NAMALWA (cell line): ENCODE results near the gene SLC29A3.
A peak's percentile ranks its signal among the peaks of the same experiment; 100 is the strongest.

Experiments
- DNase-seq: peaks from one replicate; pipeline ENCODE4 v3.0.0-alpha.2; 2015; ENCODE audit warnings: low spot score

Gene SLC29A3

DNA sequence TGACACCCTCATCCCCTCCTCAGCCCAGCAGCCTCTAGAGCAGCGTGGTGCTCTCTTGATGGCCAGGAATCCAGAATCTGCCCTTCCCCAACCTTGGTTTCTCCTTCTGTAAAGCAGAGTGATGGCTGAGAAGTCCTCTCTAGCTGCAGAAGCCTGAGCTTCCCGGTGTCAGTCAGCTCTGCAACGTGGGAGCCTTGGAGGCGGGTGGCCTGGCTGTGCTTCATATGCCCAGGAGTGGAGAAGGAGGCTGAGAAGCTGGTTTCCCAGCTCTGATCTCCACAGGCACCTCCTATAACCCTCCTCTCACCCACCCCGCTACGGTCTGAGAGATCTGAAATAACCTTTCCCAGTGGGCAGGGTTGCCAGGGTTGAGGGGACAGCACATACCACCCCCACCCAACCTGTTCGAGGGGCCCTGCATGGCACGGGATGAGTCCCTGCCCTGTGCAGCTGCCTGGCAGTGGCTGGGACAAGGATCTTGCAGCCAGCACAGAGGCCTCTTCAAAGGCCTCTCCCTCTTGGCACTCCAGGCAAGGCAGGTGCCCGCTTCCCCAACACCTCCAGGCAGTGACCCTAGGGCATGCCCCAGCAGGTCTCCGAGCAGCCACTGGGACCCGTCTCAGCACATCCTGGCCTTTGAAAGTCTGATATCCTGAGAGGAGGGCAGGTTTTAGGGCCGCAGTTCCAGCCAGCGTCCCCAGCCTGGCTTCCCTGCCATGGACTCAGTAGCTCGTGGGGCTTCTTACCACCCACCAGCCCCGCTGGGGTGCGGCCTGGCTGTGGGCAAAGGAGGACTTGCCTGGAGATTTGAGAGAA is 18.3 kb upstream of the SLC29A3 start:
- no peak for DNase-seq

GRCh38 chr10:71301371-71301916 is 17.6 kb upstream of the SLC29A3 start:
- no peak for DNase-seq

DNA sequence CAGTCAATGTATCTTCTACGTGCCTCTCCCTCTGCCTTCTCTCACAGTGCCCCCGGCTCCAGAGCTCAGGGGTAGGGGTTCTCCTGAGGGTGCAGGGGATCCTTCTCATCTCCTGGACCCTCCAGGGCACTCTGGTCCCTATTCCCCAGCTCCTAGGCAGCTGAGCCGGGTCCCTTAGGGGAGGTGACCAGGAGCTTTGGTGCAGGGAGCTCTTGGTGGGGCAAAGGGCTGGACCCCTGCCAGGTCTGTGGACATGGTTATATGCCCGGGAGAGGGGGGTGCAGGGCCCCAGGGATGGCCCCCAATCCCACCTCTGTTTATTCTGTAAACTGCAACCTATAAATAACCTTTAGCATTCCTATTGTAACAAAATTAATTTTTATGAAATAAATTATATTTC is 16.6 kb upstream of the SLC29A3 start:
- no peak for DNase-seq

DNA sequence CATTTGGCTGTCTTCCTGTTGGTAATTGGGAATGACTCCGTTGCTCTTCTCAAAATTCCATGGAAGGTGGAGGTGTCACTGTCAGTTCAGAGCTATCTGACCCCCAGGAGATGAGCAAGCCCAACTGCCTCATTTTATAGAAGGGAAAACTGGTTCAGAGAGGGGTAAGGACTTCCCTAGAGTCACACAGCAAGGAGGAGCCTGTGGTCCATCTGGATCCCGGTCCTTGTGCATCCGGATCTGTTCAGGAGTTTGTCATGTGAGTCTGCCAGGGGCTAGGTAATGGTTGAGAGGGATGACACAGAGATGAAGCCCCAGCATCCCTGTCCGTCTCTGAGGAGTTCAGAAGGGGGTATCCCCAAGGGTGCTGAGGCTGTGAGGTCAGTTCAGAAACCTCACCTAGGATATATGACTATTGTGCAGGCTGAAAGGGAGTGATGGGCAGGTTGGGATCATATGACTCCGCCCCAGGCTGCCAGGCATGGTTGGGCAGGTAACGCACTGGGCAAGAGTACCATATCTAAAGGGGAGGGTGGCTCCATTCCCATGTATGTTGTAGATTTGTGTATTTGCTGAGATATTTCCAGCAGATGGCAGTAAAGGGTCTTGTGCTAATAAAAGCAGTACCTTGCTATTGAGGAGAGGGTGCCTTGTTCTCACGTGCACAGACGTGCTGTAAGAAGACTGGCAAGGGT is 16.0 kb upstream of the SLC29A3 start:
- DNase-seq, result peak; percentile 68

- no peak for DNase-seq
Observed at GRCh38 chr10:71303569-71303907, 15.5 kb upstream of the SLC29A3 start.

DNA sequence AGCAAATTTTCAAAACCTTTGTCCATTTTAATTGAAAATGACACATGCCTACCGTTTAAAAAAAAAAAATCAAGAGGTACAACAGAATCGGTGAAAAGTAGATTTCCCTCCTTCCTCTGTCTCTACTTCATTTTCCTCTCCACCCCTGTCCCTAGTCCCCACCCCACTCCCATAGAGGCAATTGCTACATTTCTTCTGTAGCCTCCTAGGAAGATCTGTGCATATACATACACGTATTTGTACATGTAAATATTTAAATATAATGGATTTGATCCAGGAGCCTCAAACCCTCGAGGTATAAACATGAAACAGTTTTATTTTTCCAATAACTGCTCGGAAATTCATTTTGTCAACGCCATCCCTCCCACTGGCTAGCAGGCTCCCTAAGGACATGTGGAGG is 14.1 kb upstream of the SLC29A3 start:
- no peak for DNase-seq

DNA sequence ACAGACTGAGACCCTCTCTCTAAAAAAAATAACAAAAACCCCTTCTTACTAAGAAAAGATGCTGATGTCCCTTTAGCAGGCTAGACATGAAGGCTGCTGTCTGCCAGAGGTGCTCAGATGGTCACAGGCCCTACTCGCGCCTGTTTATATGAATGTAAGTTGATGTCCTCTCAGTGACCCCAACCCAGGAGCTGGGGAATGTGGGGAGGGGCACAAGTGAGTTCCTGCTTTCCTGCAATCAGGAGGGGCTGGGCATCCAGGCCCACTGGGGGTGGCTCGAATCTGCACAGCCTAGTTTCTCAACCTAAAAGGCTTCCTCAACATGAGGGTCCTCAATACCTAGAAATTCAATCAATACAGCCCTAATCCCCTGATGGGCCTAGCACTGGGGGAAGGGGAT is 12.1 kb upstream of the SLC29A3 start:
- no peak for DNase-seq

GRCh38 chr10:71307469-71308085 is 11.5 kb upstream of the SLC29A3 start:
- no peak for DNase-seq

DNA sequence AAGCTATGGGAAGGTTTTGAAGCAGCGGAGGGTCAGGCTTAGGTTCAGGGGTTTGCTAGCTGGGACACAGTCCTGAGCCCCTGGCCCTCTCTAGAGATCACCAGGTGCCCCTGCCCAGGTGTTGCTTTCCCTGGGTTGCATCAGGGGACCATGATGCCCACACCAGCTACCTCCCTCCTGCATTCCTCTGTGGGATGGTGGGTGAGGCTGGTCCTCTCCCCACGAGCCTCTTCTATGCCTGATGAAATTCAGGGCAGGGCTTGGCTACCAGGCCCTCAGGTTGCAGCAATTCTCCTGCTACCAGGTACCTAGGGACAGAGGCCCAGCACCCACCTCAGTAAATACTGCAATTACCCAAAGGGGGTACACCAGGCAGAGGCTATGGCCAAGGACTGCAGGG is 10.8 kb upstream of the SLC29A3 start:
- DNase-seq, result no peak

DNA sequence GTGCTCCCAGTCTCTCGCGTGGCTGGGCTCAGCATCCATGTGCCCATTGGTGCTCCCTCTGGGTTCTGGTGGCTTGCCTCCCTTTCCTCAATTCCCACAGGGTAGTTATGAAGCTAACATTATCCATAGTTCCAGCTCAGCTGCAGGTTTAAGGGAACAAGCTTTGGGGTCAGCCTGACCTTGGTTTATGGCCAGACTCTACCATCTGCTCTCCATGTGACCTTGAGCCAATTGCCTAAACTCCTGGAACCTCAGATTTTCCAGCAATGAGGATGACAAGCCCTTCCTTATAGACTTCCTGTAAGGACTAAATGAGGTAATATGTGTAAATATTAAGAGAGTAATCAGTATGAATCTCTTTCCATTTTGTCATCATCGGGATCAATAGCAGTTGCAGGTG is 10.1 kb upstream of the SLC29A3 start:
- no peak for DNase-seq

- no peak for DNase-seq
Observed at GRCh38 chr10:71309919-71310318, 9.1 kb upstream of the SLC29A3 start.

GRCh38 chr10:71312220-71312619 is 6.8 kb upstream of the SLC29A3 start:
- DNase-seq, result no peak

GRCh38 chr10:71312811-71313789 is 6.0 kb upstream of the SLC29A3 start:
- no peak for DNase-seq

- DNase-seq, result peak; percentile 39
Observed at GRCh38 chr10:71314028-71314693, 4.9 kb upstream of the SLC29A3 start.

GRCh38 chr10:71314694-71315225 is 4.3 kb upstream of the SLC29A3 start:
- DNase-seq, result no peak

GRCh38 chr10:71316056-71316785 is 2.8 kb upstream of the SLC29A3 start:
- no peak for DNase-seq

DNA sequence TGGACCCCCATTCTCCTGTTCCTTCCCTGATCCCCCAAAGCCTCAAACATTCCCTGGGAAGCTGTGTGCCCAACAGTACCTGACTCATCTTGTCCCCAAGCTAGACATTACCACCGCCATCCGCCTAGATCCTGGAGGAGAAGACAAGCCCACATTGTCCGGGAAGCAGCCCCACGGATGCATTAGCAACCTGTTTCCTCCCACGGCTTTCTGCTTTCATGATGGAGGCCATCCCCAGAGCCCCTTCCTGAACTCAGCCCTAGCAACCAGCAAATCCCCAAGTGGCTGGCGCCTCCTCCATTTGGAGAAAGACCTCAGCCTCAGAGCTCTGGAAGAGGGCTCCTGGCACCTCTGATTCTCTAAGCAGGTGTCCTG is 2.3 kb upstream of the SLC29A3 start:
- DNase-seq, result no peak

- no peak for DNase-seq
Observed at GRCh38 chr10:71317739-71318138, 1.3 kb upstream of the SLC29A3 start.

DNA sequence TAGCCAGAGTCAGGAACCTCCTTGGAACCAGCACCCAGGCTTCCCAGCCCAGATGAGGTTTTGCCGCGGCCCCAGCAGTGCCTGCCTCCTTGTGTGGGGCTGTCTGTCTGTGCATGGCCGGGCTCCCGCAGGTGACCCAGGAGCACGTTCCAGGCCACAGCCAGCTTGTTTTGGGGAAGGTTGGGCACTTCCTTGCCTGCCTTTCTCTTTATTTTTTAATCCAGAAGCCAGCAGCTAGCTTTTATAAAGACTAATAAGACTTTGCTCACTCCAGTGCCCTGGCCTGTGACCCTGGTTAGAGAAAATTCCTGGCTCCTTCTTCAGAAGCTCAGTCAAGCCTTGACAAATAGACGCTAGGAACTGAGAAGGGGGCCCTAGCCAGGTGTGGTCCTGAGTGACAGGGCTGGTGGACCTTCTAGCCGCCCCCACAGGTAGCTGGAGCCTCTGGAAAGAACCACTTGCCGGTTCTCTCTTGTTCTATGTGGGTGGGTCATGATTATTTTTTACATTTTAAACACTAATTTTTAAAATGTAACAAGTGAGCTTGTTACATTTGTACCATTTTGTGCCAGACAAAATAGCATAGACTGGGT is 837 bp downstream of the SLC29A3 start:
- no peak for DNase-seq

GRCh38 chr10:71320592-71320991 is 1.5 kb downstream of the SLC29A3 start:
- no peak for DNase-seq
